Colonic mucosa (tissue), 4 donors: ENCODE measurements around the gene FAM241B. TPM values are rescaled to one million over a fixed set of nuclear protein-coding genes. Genes with fewer than 3 reads are reported as not detected.

ENCODE experiments used
- DNase-seq: peaks from one replicate; pipeline ENCODE4 v3.0.0-alpha.2; 2020
- H3K27ac ChIP-seq: fragments of 200-600 bp; one replicate; pipeline ENCODE4 v1.8.0; 2021
- H3K27me3 ChIP-seq: fragments of 200-600 bp; one replicate; pipeline ENCODE4 v1.8.0; 2021
- H3K36me3 ChIP-seq: fragments of 200-600 bp; one replicate; pipeline ENCODE4 v1.8.0; 2021
- H3K4me1 ChIP-seq: fragments of 200-600 bp; one replicate; pipeline ENCODE4 v1.8.0; 2021; ENCODE audit warnings: mild to moderate bottlenecking
- H3K4me3 ChIP-seq: fragments of 200-600 bp; one replicate; pipeline ENCODE4 v1.8.0; 2021
- H3K9ac ChIP-seq, 2 donors: one replicate each; pipeline ENCODE4 v1.7.0; 2013; ENCODE audit warnings: control low read depth in 2 of 2, low read depth in 2 of 2, low read length in 2 of 2
- H3K9me3 ChIP-seq: fragments of 200-600 bp; one replicate; pipeline ENCODE4 v1.8.0; 2021
- CTCF ChIP-seq: fragments of 200-600 bp; IDR thresholded peaks from one replicate; pipeline ENCODE4 v1.8.0; 2022; ENCODE audit warnings: antibody characterized with exemption, mild to moderate bottlenecking
- intact Hi-C: fragments of 100-400 bp; cut with DNase I; formaldehyde crosslinking; loops from one replicate; pipeline ENCODE4 v1.14.1; 2022
- total RNA-seq, 2 donors: library from RNA; stranded (reverse); fragmentation: NEBNext Ultra II Directional in 1 of 2; extraction: Animal tissue kit (Norgen Biotek cat#: 25700) in 1 of 2; gene quantifications; one replicate each; pipeline ENCODE4 v1.2.1, GENCODE V29; 2021
- donor health status: healthy.
- donor health status: DM: no; HTN: no; CAD: no.
- donor health status: DM: no; HTN: no; CAD: no.

The FAM241B gene
- total RNA-seq, 2 donors from 2014 or later = 4.2 to 4.5 TPM

GRCh38 chr10:69633673-69634635 lies 3.9 kb downstream of the FAM241B start:
- H3K9ac ChIP-seq = no peak overlapping the region
- no peak for DNase-seq
- no peaks in the 10 kb centered on the region for H3K36me3 ChIP-seq
- H3K4me3 ChIP-seq = no peak overlapping the region
- no peaks in the 10 kb centered on the region for H3K9me3 ChIP-seq
- H3K4me1 ChIP-seq = no peaks in the 10 kb centered on the region
- H3K27me3 ChIP-seq = no peaks in the 10 kb centered on the region
- no peak overlapping the region for H3K27ac ChIP-seq
- intact Hi-C loops = loop anchor here (2.0 to 10.0 kb wide), 2 partner anchors 117 to 399 kb away; no protein-coding TSS in a partner anchor
- no peak for TF ChIP-seq CTCF

GRCh38 chr10:69634759-69635425 lies 4.8 kb downstream of the FAM241B start:
- Histone ChIP-seq H3K36me3 (no peaks in the 10 kb centered on the region), H3K27ac (no peak overlapping the region), H3K4me1 (no peaks in the 10 kb centered on the region), H3K27me3 (no peaks in the 10 kb centered on the region), H3K9ac (no peak overlapping the region), H3K9me3 (no peaks in the 10 kb centered on the region), H3K4me3 (no peak overlapping the region)
- no peak for DNase-seq
- intact Hi-C loops = loop anchor here (2.0 to 10.0 kb wide), 3 partner anchors 118 to 400 kb away; no protein-coding TSS in a partner anchor
- TF ChIP-seq CTCF = no peak

- TF ChIP-seq CTCF = no peak
- no peaks in the 10 kb centered on the region for H3K36me3 ChIP-seq
- H3K4me1 ChIP-seq = no peaks in the 10 kb centered on the region
- intact Hi-C loops = loop anchor here (2.0 to 10.0 kb wide), 3 partner anchors 119 to 401 kb away; no protein-coding TSS in a partner anchor
- H3K4me3 ChIP-seq = no peak overlapping the region
- no peaks in the 10 kb centered on the region for H3K9me3 ChIP-seq
- H3K9ac ChIP-seq = no peak overlapping the region
- no peaks in the 10 kb centered on the region for H3K27me3 ChIP-seq
- DNase-seq = no peak
- no peak overlapping the region for H3K27ac ChIP-seq
Measured at GRCh38 chr10:69635428-69636272, 5.6 kb downstream of the FAM241B start.

GRCh38 chr10:69636273-69636575 lies 6.2 kb downstream of the FAM241B start:
- DNase-seq = no peak
- no peak overlapping the region for H3K4me3 ChIP-seq
- no peak overlapping the region for H3K27ac ChIP-seq
- no peaks in the 10 kb centered on the region for H3K36me3 ChIP-seq
- no peaks in the 10 kb centered on the region for H3K4me1 ChIP-seq
- intact Hi-C loops = loop anchor here (5.0 to 10.0 kb wide), 2 partner anchors 229 to 401 kb away; no protein-coding TSS in a partner anchor
- H3K9me3 ChIP-seq = no peaks in the 10 kb centered on the region
- H3K9ac ChIP-seq = no peak overlapping the region
- TF ChIP-seq CTCF = no peak
- H3K27me3 ChIP-seq = no peaks in the 10 kb centered on the region
